M059J (cell line): Measurements from ENCODE around the gene BST2. TPM values are rescaled to one million over a fixed set of nuclear protein-coding genes. Genes with fewer than 3 reads are reported as not detected.

Experiments
- DNase-seq: peaks from one replicate; pipeline ENCODE4 v3.0.0-alpha.2; 2012; ENCODE audit warnings: low read depth
- total RNA-seq: library from RNA; depleted of rRNA; stranded (reverse); fragments of >200 nt; shearing (Covaris generic); gene quantifications from 2 replicates; pipeline ENCODE4 v1.2.3, GENCODE V29; 2014

BST2 gene
- total RNA-seq, 1 experiment from 2014 or later = 600 TPM

DNA sequence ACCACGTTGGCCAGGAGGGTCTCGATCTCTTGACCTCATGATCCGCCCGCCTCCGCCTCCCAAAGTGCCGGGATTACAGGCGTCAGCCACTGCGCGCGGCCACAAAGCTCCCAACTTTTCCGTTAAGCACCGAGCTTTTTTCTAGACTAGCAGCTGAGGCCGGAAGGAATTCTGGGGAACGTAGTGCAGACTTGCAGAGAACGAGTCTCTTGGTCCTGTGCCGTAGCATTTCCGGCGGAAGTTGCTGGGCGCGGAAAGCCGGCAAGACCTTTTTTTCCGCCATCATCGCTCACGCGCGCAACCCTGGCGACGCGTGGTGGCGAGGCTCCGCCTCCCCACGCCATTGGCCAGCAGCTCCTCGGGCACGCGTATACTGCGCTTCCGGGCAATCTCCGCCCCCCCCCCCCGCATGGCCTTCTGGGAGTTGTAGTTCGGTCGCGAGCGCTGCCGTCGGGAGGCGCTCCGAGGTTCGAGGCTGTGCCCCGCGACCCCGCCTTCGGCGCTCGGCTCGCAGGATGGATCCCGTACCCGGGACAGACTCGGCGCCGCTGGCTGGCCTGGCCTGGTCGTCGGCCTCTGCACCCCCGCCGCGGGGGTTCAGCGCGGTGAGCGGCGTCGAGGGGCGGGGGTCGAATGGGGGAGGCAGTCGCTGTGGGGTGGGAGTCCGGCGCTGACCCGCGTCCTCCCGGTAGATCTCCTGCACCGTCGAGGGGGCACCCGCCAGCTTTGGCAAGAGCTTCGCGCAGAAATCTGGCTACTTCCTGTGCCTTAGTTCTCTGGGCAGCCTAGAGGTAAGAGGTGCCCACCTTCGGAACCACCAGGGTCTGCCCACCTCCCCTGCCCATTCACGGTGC lies 14.4 kb upstream of the BST2 start, which contains the start of gene MVB12A:
Gene MVB12A (plus strand): TSS at position 427 of the 854 bp plus-strand sequence. CDS start 89 bp downstream, at position 516.
- peak; percentile 99 for DNase-seq

DNA sequence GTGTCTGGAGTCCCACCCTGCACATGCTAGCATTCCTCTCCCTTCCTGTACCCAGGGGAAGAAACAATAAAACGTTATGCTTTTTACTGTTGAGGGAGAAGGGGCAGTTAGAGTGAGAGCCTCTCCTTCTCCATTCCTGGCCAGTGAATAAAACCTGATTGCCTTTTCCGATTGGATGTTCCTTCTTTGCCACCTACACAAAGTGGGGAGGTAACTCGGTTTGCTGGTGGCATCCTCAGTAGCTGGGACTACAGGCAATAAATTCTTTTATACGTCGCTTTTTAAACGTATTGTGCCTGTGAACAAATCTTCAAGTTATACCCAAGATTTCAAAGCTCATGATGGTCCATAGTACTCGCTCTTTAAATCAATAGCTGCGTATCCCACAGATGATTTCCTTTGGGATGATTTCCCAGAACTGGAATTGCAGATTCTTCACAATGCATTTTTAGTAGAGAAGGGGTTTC lies 13.8 kb upstream of the BST2 start:
- DNase-seq = peak; percentile 37

DNA sequence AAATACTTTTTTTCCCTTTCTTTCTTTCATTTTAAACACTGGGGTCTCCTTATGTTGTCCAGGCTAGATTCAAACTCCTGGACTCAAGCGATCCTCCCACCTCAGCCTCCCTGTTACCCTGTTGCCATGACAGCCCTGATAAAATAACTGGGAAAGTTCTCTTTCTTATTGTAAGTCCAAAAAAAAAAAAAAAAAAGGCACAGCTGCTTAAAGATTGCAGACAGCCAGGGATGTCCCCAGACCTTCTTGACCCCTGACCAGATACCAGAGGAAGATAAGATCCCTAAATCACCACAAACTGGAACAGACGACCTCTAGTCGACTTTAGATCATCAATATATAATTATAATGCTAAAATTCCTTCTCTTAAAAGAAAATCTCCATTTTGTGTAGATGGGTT lies 13.3 kb upstream of the BST2 start:
- DNase-seq = peak; percentile 33

DNA sequence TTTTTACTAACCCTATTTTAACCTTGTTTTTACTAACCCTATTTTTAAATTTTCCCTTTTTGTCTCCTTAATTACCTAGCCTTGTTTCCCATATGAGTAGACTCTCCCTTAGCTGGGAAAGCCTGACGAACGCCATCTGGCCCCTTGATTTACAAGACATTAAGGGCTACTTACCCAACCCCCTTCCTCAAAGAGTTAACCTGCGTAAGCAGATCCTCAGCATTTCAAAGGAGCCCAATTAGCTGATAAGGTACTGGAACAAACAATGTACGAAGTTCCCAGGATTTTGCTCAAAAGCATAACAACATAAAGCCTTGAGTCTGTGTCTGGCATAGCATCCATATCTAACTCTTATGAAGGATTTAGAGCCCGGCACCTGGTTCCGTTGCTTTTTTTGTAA lies 9.7 kb upstream of the BST2 start:
- no peak for DNase-seq

DNA sequence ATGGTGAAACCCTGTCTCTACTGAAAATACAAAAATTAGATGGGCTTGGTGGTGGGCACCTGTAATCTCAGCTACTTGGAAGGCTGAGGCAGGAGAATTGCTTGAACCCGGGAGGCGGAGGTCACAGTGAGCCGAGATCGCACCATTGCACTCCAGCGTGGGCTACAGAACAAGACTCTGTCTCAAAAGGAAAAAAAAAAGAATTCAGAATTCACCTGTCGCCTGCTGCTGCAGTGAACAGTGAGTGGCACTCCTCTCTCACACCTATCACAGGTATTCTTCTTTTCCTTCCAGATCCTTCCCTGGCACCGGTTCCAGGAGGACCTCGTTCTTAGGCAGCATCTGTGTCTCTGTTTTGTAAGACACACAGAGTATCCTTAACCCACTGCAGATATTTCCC lies 8.7 kb upstream of the BST2 start:
- DNase-seq = no peak

DNA sequence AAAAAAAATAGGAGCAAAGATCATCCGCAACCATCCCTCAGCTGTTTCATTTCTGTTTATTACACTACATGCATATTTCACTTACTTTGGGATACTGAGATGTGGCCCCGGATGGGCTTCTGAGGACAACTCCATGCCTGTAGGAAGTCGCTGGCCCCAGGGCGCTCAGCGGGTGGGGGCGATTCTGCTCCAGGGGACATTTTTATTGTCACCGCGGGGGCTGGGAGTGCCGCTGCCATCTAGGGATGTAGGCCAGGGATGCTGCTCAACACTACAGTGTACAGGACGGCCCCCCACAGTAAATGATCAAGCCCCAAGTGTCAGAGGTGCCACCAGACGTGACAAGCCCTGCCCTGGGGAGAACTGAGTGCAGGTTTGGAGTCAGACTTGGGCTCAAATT lies 6.4 kb upstream of the BST2 start:
- DNase-seq = no peak

DNA sequence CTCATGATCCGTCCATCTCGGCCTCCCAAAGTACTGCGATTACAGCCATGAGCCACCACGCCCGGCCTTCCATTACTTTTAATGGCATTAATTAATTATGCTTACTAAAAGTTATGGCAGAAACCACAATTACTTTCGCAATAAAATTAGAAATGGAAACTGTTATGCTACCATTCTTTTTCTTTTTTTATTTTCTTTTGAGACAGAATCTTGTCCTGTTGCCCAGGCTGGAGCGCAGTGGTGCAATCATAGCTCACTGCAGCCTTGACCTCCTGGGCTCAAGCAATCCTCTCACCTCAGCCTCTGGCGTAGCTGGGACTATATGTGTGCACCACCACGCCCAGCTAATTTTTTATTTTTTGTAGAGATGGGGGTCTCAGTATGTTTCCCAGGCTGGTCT lies 4.6 kb upstream of the BST2 start:
- DNase-seq = no peak

DNA sequence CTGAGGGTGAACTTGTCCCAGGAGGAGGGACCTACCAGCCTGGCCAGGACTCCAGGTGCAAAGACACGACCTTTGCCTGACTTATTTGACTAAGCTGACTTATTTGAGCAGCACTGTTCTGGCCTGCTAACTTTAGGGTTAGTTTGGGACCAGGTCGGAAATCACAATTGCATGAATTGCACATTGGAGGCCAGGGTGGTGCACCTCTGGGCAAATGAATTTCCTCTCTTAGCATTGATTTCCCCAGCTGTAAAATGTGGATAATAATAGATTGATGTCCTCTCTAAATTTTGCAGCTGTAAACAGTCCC lies 1.4 kb upstream of the BST2 start:
- no peak for DNase-seq

DNA sequence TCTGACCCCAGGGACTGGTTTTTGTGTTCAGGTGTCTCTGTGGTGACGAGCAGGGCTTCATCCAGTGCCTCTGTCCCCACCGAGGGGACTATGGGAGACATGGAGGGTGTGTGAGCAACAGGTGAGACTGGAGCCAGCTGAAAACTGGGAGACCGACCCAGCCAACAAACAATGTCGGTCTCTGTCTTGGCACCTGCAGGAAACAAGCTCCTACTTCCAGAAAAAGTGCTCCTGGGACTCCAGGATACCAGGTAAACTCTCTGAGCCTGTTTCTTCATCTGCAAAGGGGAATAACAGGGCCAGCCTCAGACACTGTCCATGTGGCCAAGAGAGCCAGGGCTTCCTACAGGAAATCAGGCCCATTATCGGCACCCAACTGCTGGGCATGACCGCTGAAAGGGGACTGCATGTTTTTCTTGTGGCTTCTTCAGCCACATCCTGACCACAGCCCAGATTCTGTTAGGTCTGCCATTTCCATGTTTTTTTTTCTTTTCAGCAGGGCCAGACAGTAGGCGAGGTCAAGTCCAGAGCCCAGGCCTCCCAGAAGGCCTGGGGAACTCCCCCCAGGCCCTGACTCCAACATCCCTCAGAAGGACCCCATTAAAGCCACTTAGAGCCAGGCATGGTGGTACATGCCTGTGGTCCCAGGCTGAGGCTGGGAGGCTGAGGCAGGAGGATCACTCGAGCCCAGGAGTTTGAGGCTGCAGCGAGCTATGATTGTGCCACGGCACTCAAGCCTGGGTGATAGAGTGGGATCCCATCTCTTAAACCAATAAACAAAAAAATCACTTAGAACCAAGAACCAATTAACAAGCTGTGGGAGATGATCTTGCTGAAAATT lies 836 bp upstream of the BST2 start:
- DNase-seq = peak; percentile 93

DNA sequence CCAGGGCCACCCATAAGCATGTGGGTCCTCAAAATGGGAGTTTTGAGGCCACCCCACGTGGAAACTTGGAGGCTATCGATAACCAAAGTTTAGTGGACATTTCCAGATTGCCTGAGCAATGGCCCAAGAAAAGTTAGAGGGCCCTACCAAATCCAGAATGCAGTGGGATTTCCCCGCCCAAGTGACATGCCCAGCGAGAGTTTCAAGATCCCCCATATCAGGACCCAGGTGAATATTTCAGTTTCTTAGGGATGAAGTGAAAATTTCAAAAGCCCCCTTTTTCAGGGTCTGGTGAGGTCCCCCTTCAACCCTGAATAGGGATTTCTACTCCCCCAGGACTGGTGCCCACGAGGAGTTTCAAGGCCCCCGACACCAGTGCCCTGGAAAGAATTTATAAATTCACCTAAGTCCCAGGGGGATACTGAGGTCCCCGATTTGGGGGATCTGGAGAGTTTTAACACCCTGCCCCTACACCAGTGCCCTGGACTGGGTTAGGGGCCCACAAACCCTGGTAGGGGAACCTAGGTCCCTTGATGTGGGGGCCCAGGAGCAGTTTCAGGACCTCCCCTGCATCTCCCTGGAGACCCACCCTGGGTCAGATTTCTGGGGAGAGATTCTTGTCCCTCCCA lies 695 bp downstream of the BST2 start:
- DNase-seq = no peak

DNA sequence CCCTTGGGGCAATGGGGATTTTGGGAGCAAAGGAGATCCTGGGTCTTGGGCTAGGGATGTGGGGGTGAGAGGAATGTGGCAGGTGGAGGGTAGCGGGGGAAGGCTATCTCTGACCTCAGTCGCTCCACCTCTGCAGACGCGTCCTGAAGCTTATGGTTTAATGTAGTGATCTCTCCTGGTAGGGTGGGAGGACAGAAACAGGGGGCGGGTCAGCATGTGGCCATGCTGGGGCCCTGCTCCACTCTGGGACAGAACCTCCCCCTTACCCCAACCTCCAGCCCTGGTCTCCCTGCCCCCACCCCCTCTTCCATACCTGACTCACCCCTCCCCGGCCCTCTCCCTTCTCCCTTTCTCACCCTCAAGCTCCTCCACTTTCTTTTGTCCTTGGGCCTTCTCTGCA lies 1.4 kb downstream of the BST2 start:
- DNase-seq = no peak

DNA sequence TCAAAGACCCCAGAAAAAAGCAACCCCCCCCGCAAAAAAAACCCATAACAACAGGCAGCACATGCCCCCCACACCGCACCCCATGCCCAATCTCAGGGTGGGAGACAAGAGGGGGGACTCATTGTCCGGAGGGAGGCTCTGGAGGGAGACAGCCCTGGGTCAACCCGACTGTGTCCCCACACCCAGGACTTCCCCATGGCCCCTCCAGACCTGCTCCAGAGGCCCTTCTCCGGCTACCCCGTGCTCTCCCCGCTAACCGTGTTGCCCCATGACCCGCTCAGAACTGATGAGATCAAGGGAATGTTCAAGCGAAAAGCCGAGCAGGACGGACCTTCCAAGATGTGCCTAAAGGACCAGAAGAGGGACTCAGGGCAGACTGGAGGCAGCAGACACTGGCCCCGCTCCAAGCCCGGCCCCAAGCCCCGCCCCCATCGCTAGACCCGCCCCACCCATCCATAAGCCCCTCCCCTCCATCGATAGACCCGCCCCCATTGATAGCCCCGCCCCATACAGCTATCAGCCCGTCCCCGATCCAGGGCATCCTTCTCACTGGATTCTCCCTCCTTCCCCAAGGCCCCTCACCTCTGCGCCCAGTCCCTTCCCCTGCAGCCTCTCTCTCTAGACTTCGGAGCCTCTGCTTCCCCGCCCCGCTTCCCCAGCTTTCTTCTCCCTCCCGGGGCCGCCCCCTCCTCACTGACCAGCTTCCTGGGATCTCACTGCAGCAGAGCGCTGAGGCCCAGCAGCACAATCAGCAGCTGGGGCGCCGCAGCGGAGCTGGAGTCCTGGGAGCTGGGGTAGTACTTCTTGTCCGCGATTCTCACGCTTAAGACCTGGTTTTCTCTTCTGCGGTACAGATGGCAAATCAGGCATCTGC lies 2.2 kb downstream of the BST2 start:
- no peak for DNase-seq

DNA sequence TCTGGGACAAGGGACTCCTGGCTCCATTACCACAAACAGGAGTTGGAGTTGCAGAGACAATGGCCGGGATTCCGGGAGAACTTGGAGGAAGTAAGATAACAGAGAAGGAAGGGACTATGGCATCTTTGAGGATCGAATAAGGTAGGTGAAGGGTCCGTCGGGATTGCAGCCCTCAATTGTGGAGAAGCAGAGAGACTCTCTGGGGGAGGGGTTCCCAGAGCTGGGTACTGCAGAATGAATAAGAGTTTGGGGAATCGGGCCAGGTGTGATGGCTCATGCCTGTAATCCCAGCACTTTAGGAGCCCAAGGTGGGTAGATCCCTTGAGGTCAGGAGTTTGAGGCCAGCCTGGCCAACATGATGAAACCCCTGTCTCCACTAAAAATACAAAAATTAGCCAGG lies 3.8 kb downstream of the BST2 start:
- no peak for DNase-seq

DNA sequence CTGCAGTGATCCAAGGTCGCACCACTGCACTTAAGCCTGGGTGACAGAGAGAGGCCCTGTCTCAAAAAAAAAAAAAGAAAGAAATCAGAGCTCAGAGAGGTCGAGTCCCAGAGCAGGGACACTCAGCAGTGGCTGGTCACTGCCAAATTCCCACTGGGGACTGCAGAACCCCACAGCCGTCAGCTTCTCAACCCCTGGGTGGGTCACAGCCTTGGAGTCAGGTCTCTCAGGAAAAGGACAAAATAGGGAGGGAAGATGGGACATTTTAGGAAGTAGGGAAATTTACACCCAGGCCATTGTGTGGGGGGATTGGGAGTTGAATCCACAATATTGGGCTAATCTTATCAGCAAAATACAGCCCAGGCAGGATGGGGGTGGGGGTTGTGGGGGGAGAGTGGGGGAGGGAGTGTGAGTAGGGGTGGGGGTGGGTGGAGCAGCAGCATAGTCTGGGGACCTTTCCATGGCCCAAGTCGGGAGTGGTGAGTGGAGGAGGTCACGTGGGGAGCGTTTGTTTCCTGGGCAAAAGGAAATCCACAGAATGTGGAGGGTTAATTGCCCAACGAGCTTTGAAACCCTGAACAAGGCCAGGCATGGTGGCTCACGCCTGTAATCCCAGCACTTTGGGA lies 6.4 kb downstream of the BST2 start:
- no peak for DNase-seq

DNA sequence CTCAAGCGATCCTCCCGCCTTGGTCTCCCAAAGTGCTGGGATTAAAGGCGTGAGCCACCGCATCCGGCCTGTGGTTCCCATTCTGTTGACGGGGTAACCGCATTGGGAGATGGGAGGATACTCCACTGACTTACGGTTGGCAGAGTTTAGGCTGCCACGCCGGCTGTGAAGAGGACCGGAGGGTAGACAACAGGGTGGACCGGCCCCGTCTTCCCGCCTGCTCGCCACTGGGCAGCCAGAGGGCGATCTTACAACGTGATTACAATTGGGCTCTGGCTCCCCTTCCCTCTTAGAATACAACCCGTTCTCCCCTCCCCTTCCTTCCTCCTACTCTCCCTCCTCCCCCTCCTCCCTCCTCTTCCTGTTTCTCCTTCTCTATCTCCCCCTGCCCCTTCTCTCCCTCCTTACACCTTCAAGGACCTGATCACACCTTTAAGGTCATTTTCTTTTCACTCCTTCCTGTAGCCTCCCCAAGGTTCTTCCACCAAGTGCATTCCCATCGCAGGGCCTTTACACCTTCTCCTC lies 10.5 kb downstream of the BST2 start:
- peak; percentile 79 for DNase-seq

DNA sequence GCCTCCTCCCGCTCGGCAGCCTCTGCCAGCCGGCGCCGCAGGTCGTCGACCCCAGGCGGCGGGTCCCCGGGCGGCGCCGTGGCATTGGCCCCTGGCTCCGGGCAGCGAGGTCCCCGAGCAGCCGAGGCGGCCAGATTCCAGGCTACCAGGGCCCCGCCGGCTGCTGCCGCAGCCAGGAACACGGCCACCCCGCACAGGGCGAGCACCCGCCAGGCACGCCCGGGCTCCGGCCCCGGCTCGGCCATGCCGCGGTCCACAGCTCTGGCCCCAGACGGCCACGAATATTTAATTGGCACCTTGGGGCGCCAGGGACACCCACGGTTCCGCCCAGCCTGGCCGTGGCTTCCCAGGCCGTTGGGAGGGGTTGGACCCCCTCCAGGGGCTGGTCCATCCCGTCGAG lies 11.5 kb downstream of the BST2 start, which contains the start of gene CCDC194:
Gene CCDC194 (minus strand): TSS at position 283 of the 400 bp plus-strand sequence. CDS start 38 bp downstream, at position 245.
- DNase-seq = peak; percentile 59

DNA sequence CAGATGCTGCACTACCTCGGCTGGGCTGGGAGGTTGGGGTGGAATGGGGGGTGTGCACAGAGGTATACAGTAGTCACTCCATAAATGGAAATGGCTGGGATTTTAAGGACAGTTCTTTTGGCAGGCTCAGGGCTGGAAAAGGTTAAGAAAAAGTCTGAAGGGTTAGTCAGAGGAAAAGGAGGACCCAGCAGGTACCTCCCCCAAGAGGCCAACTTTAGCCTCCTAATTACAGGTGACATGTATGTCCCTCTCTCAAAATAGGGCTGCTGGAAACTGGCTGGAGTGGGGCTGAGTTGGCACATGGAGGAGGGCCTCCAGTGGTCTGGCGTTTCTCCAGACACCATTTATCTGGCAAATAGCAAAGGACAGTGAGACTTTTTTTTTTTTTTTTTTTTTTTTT lies 12.4 kb downstream of the BST2 start:
- DNase-seq = peak; percentile 90

DNA sequence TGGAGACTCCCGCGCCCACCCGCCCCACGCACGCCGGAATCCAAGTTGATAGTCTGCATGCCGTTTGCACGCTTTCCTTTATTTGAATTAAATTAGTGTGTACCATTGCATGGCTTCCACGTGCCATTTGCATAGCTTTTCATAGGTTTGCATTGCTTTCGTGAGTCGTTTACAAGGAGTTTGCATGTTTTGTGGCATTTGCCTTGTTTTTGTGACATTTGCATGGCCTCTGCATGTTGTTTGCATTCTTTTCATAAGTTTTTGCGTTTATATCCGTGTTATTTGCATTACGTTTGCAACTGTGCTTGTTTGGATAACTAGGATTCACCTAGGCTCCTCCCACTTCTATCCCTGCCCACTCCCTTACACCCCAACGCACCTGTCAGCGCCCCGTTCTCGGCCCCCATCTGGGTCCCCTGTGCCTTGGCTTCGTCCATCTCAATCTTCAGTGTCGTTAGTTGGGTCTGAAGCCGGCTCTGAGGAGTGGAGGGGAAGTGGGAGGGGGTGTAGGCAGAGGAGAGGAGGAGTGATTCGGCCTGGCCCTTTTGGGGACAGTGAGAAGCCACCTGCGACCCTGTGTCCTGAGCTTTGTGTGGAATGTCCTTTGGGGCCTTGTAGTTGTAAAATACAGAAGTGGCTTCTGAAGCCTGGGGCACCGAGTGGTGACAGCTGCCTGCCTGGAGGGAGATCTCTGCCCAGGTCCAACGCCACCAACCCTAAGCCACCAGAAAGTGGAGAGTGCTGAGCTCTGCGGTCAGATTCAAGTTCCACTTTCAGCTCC lies 13.9 kb downstream of the BST2 start:
- no peak for DNase-seq

DNA sequence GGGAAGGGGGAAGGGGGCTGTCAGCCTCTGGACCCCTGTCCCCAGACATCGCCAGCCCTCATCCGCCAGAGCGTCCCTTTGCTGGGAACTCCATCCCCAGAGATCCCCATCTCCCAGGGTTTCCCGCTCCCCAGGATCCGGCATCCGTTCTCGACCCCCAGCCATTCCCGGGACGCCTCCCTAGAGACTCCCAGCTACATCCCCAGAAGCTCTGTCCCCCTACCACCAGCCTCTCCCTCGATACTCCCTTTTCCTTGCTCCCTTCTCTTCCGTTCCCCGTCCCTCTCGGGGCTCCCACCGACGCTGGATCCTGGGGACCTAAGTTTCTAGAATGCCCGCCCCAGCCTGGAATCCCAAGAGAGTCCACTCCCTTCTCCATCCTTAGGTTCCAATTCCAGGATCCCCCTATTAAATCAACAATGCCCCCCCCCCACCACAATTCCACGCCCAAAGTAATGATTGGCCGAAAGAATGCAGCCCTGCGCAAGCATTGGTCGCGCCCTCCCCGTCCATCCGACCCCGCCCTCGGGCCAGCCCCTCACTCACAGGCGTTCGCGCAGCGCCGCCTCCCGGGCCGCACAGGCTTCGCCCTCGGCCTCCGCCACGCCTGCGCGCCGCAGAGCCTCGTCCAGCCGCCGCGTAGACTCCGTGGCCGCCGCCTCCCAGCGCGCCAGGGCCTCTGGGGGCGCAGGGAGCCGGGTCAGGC lies 14.6 kb downstream of the BST2 start:
- peak; percentile 92 for DNase-seq
